Cortex of kidney (tissue), 1 donor: ENCODE data around the gene ZFYVE9.

Source experiments
- DNase-seq: peaks from one replicate; lab custom pipeline; 2025; lab: John Stamatoyannopoulos, UW

Gene ZFYVE9

DNA sequence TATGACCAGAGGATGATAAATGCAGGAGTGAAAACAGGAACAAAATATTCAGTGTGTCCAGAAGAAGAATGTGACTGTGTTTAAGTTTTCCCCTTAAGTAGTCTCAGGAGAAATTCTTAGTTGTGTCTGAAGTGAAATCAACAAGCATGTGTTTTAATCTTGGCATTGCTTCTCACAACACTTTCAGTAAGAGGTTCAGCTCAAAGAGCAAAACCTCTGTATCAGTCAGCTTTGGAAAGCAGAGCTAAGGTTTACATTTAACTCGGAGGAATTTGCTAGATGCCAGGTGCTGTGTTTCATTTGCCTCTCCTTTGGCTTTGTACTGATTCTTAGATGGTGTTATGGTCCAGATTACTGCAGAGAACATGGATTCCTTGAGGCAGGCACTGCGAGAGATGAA, 195.6 kb downstream of the ZFYVE9 start:
- no peak for DNase-seq

- DNase-seq = no peak
Measured at GRCh38 chr1:52341655-52342260, 199.9 kb downstream of the ZFYVE9 start.

GRCh38 chr1:52343979-52344378, 202.1 kb downstream of the ZFYVE9 start:
- DNase-seq = no peak

DNA sequence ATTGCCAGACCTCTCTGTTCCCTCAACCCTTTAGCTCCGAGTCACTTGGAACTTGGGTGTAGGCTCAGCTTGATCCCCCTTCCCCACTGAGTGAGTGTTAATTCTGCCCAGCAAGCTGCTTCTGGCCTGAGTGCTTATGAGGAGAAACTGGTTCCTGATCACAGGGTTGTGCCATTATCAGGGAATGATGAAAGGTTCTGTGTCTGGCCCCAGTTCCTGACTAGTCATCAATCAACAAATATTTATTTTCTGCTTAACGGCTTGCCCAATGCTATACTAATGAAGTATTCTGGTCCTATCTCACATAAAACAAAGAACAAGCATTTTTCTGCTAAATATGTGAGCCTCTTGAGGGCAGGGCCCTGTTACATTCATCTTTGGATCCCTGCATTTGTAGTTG, 203.4 kb downstream of the ZFYVE9 start:
- DNase-seq = no peak

- no peak for DNase-seq
Measured at GRCh38 chr1:52346653-52347052, 204.8 kb downstream of the ZFYVE9 start.

DNA sequence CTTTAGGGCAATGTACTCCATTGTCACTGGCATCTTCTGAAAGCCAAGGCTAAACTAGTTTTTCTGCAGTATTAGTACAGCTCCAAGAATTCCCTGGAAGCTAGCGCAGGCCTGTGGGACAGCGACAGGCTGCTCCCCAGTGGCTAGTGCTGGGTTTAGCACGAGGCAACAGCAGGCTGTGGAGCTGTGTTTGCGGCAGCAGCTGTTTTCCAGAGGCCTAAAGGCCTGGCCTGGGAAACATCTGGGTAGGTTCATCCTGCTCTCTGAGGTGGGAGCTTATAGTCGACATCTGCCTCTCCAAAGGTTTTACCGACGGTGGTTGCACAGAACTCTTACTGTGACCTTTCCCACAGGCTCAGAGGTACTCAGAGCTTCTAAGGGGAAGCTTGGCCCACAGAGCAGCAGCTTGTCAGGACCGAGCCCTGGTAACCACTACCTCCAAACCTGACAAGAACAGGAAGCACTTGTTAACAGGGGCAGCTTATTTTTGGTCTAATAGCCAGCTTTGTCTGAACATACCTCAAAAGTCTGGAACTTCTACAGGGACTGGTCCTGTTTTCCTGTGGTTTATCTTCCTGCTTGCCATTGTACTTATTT, 206.9 kb downstream of the ZFYVE9 start:
- DNase-seq = no peak

- DNase-seq = no peak
Measured at GRCh38 chr1:52352690-52353089, 210.8 kb downstream of the ZFYVE9 start.

- DNase-seq = no peak
Measured at GRCh38 chr1:52355436-52355835, 213.5 kb downstream of the ZFYVE9 start.

DNA sequence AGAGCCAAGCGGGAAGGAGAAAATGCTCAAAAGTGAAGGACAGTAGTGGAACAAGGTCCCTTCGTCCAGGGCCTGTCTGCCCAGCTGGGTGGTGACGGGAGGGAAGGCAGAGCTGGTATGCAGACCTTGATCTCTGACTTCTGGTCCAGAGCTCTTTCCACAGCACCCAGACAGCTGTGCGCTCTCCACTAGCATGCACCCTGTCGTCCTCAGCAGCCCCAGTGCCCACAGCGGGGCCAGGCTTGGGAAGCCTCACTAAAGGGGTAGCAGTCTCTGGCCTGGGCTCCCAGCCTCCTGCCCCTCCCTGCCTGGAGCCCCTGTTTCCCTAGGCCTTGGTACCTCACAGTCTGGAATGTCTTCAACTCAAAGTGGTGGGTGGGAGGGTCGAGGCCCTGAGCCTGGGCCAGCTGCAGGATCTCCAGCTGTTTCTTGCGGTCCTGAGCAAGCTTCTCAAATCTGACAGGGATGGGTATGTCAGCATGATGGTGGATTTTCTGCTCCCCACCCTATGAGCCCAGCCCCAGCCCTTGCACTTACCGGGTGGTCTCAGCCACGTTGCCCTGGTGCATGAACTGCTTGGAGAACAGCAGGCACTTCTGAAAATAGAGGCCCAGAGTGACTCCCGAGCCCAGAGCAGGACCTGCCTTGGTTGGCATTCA, 214.1 kb downstream of the ZFYVE9 start:
- no peak for DNase-seq

GRCh38 chr1:52356818-52357355, 215.0 kb downstream of the ZFYVE9 start:
- DNase-seq = no peak

GRCh38 chr1:52357397-52357796, 215.5 kb downstream of the ZFYVE9 start:
- no peak for DNase-seq

DNA sequence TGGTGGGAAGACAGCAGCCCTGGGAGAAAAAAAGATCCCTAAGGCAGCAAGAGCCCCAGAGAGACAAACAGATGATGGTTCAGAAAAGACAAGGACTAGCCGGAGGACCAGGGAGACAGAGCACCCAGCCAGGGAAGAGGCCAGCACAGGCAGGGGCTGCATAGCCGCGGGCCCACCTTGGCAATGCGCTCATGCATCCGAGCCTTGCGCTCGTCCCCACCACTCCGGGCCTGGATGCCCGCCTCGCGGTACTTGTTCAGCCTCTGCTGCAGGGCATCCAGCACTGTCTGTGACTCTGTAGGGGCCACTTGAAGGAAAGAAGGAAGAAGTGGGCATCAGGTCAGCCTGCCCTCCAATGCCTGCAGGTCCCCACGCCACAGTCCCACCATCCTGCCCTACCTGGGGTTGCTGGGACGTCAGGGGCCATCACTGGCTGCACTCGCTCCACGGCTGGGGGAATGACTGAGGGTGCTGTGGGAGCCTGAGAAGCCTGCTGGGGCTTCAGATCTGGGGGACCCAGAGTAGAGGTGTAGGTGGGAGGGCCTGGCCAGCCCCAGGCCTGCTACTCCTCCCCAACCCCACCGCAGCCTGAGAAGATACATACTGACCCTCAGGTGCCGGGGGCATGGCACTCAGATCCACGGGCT, 217.1 kb downstream of the ZFYVE9 start:
- no peak for DNase-seq

GRCh38 chr1:52359676-52360594, 218.0 kb downstream of the ZFYVE9 start:
- no peak for DNase-seq

GRCh38 chr1:52360595-52360968, 218.7 kb downstream of the ZFYVE9 start:
- DNase-seq = no peak

GRCh38 chr1:52364235-52364839, 222.4 kb downstream of the ZFYVE9 start:
- no peak for DNase-seq

GRCh38 chr1:52365071-52365745, 223.3 kb downstream of the ZFYVE9 start:
- no peak for DNase-seq

GRCh38 chr1:52365746-52366516, 224.0 kb downstream of the ZFYVE9 start, which contains the start of gene CC2D1B:
Gene CC2D1B (minus strand): TSS chr1:52366205. CDS start chr1:52364620, 1,585 bp downstream.
- peak; percentile 87 for DNase-seq

GRCh38 chr1:52366517-52366827, 224.6 kb downstream of the ZFYVE9 start:
- DNase-seq = no peak

DNA sequence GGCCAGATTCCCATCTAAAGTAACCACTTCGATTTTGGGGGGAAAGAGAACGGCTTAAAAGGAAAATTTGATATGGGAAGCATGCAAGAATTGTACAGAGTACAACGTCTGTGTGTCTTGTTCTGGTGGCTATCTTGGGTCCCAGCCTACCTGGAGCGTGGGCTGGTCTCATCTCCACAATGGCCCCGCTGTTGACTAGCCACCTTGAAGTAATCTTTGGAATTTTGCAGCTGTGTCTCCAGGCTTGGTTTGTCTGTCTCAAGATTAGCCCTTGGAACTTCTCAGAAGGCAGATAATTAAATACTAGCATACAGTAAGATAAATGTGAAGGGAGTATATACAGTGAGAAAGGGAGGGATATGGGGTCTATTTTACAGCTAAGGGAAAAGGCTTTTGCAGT, 225.4 kb downstream of the ZFYVE9 start:
- no peak for DNase-seq
